Psoas muscle (tissue), 8 donors: ENCODE data around the gene ATP6V1C2. TPM values are rescaled to one million over a fixed set of nuclear protein-coding genes. Genes with fewer than 3 reads are reported as not detected.

Experiments
- ATAC-seq, 4 donors: fragments of 200-7000 bp; cut with Tn5 transposase; one replicate each; pipeline ENCODE4 v1.9.1; 2020; ENCODE audit warnings: moderate library complexity in 3 of 4, mild to moderate bottlenecking in 2 of 4
- DNase-seq, 2 donors: peaks; one replicate each; pipeline ENCODE4 v3.0.0-alpha.2; 2020
- H3K27ac ChIP-seq: fragments of 200-600 bp; one replicate; pipeline ENCODE4 v1.8.0; 2022
- H3K27me3 ChIP-seq, 3 donors: fragments of 200-600 bp in 1 of 3; one replicate each; pipeline versions ENCODE4 v1.6.1 to v1.8.0; 2013 to 2022; ENCODE audit warnings: low read length in 2 of 3, mild to moderate bottlenecking in 2 of 3, moderate library complexity in 1 of 3; ENCODE audit not compliant: insufficient read depth in 3 of 3
- H3K36me3 ChIP-seq, 2 donors: fragments of 200-600 bp in 1 of 2; one replicate each; pipeline versions ENCODE4 v1.6.1 to v1.8.0; 2013 to 2022; ENCODE audit warnings: low read depth in 1 of 2, mild to moderate bottlenecking in 1 of 2, moderate library complexity in 1 of 2; ENCODE audit not compliant: insufficient read depth in 1 of 2
- H3K4me1 ChIP-seq: fragments of 200-600 bp; one replicate; pipeline ENCODE4 v1.8.0; 2022
- H3K4me3 ChIP-seq: fragments of 200-600 bp; one replicate; pipeline ENCODE4 v1.8.0; 2022; ENCODE audit warnings: mild to moderate bottlenecking
- H3K9me3 ChIP-seq: fragments of 200-600 bp; one replicate; pipeline ENCODE4 v1.8.0; 2022
- CTCF ChIP-seq: fragments of 200-600 bp; IDR thresholded peaks from one replicate; pipeline ENCODE4 v1.8.0; 2022; ENCODE audit warnings: antibody characterized with exemption
- WGBS, 3 donors: extraction: QIAGEN DNeasy Blood & Tissue Kit; methylation state at CpG; one replicate each; pipeline versions ENCODE4 v1.1.6 to v1.1.7; 2013; 5-methylcytosine and 5-hydroxymethylcytosine counted together
- intact Hi-C, 2 donors: fragments of 100-400 bp; cut with DNase I; formaldehyde crosslinking; loops; one replicate each; pipeline versions ENCODE4 v1.11.0 to v1.14.2; 2022
- polyA plus RNA-seq, 3 donors: library from polyadenylated mRNA; stranded (reverse); fragments of 200-250 nt; gene quantifications; one replicate each; pipeline ENCODE4 v1.2.3, GENCODE V29; 2013
- total RNA-seq, 4 donors: library from RNA; stranded (reverse); fragmentation: NEBNext Ultra II Directional in 2 of 4; extraction: Animal tissue kit (Norgen Biotek cat#: 25700) in 2 of 4; gene quantifications; one replicate each; pipeline versions ENCODE4 v1.2.1 to v1.2.4, GENCODE V29; 2021 to 2023
- donor health status: healthy with polysubstance abuse.
- donor health status: DM: no; HTN: no; CAD: no; lungs with moderate emphysema.
- donor health status: Bipolar disorder and iron deficiency.
- donor health status: healthy.
- donor health status: DM: yes; HTN: yes; CAD: no.
- donor health status: DM: no; HTN: no; CAD: no.
- donor health status: DM: no; HTN: no; CAD: no.
- donor health status: DM: yes; HTN: yes; CAD: no.

Gene ATP6V1C2
- total and polyA plus RNA-seq, 7 donors, result 0.11 to 0.70 (median 0.25) TPM

DNA sequence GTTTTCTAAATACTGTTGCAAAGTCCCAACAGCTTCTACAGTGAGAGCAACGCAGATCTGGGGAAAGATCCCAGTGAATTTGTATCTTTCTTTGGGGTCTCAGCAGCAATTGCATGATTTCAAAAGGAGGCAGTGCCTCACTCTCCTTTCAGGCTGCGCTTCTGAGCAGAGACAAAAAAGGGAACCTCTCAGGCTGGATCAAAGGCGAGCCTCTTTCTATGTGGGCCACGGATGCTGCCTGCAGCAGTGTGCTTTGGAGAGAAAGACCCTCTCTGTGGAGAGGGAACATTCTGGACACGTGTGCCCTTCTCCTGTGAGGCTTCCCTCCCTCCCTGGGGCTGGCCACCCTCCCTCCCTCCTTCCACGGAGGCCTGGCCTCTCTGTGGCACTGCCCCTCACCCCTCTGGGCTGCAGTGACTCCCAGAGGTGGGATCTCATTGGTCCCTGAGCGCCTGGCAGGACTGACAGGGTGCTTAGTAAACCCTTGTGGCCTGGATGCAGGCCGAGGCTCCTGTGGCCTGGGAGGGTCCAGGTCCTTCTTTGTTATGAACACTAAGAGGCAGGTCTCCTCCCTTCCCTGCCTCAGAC, 112.7 kb downstream of the ATP6V1C2 start:
- intact Hi-C loops, result loop anchor here (5.0 to 10.0 kb wide), 4 partner anchors 63 to 751 kb away; no protein-coding TSS in a partner anchor
- DNase-seq, result no peak
- TF ChIP-seq CTCF, result no peak

More for the DNA sequence above, 112.7 kb downstream of the ATP6V1C2 start:
- H3K27me3 ChIP-seq, result peaks cover 0 to 14% (median 2%) of the 10 kb centered on the region in 3 donors
- H3K4me3 ChIP-seq, result no peak overlapping the region
- H3K27ac ChIP-seq, result no peak overlapping the region
- no peaks in the 10 kb centered on the region for H3K4me1 ChIP-seq
- H3K36me3 ChIP-seq, result no peaks in the 10 kb centered on the region
- 84 to 93% (median 93%) methylated on average over 8 of the region's 8 CpGs for WGBS, 3 donors
- ATAC-seq, result no peak
- no peaks in the 10 kb centered on the region for H3K9me3 ChIP-seq

Other genes starting within 250 kb of the ATP6V1C2 start
- gene NOL10, start 31.7 kb upstream of the ATP6V1C2 start, total RNA-seq, result 10 to 100 TPM; 14.9 to 26.4 (median 23.2) TPM
- 10 to 100 TPM; 19.9 to 41.6 (median 31.4) TPM for gene NOL10, start 31.7 kb upstream of the ATP6V1C2 start, polyA plus RNA-seq
- 10 to 100 TPM; 40.1 to 61.7 (median 51.7) TPM for gene PDIA6, start 91.2 kb downstream of the ATP6V1C2 start, total RNA-seq
- gene PDIA6, start 91.2 kb downstream of the ATP6V1C2 start, polyA plus RNA-seq, result 100 to 1,000 TPM in 1 of 3 donors, 10 to 100 TPM in 2; 55.1 to 139 (median 80.0) TPM
- not detected for gene KCNF1, start 190.3 kb downstream of the ATP6V1C2 start, total RNA-seq
- under 1 TPM in 2 of 3 donors, not detected in 1; 0.06 to 0.07 TPM for gene KCNF1, start 190.3 kb downstream of the ATP6V1C2 start, polyA plus RNA-seq